ENCODE data around the gene IMMP1L. TPM values are rescaled to one million over a fixed set of nuclear protein-coding genes. Genes with fewer than 3 reads are reported as not detected.

The IMMP1L gene
- total RNA-seq, 1 donor from 2014 or later: 37.4 TPM

- H3K27me3 Mint-ChIP-seq (ENCODE audit: low read depth): no peaks in the 10 kb centered on the region
- no peaks in the 10 kb centered on the region for H3K4me1 Mint-ChIP-seq
- no peak for DNase-seq (ENCODE audit: low spot score in 2 of 2, unreplicated experiment in 2 of 2)
- H3K27ac Mint-ChIP-seq: no peak overlapping the region
- peaks cover 13% of the 10 kb centered on the region for H3K36me3 Mint-ChIP-seq
- no peak overlapping the region for H3K4me3 Mint-ChIP-seq
- TF ChIP-seq CTCF (IDR thresholded peaks at IDR 0.05; ENCODE audit: unreplicated experiment): no peak
- H3K9me3 Mint-ChIP-seq: no peaks in the 10 kb centered on the region
These were observed 63.8 kb downstream of the IMMP1L start for GRCh38 chr11:31445621-31446020.

GRCh38 chr11:31443802-31444201 is 65.6 kb downstream of the IMMP1L start:
- H3K27me3 Mint-ChIP-seq (ENCODE audit: low read depth): no peaks in the 10 kb centered on the region
- no peaks in the 10 kb centered on the region for H3K4me1 Mint-ChIP-seq
- DNase-seq (ENCODE audit: low spot score in 2 of 2, unreplicated experiment in 2 of 2): no peak
- no peak overlapping the region for H3K27ac Mint-ChIP-seq
- H3K36me3 Mint-ChIP-seq: peaks cover 13% of the 10 kb centered on the region
- H3K9me3 Mint-ChIP-seq: peaks cover 4% of the 10 kb centered on the region
- H3K4me3 Mint-ChIP-seq: no peak overlapping the region
- no peak for TF ChIP-seq CTCF (IDR thresholded peaks at IDR 0.05; ENCODE audit: unreplicated experiment)

GRCh38 chr11:31442086-31442485 is 67.3 kb downstream of the IMMP1L start:
- Mint-ChIP-seq H3K4me1 (no peaks in the 10 kb centered on the region), H3K27me3 (ENCODE audit: low read depth) (no peaks in the 10 kb centered on the region), H3K4me3 (no peak overlapping the region), H3K9me3 (peaks cover 4% of the 10 kb centered on the region), H3K36me3 (peaks cover 5% of the 10 kb centered on the region), H3K27ac (no peak overlapping the region)
- no peak for TF ChIP-seq CTCF (IDR thresholded peaks at IDR 0.05; ENCODE audit: unreplicated experiment)
- DNase-seq (ENCODE audit: low spot score in 2 of 2, unreplicated experiment in 2 of 2): no peak

- no peaks in the 10 kb centered on the region for H3K27me3 Mint-ChIP-seq (ENCODE audit: low read depth)
- no peak overlapping the region for H3K4me3 Mint-ChIP-seq
These were observed 68.1 kb downstream of the IMMP1L start for GRCh38 chr11:31441296-31441695.

GRCh38 chr11:31437742-31438435 is 71.5 kb downstream of the IMMP1L start:
- DNase-seq (ENCODE audit: low spot score in 2 of 2, unreplicated experiment in 2 of 2): no peak
- peaks cover 4% of the 10 kb centered on the region for H3K9me3 Mint-ChIP-seq
- H3K4me3 Mint-ChIP-seq: no peak overlapping the region
- H3K36me3 Mint-ChIP-seq: peaks cover 3% of the 10 kb centered on the region
- H3K4me1 Mint-ChIP-seq: no peaks in the 10 kb centered on the region
- H3K27ac Mint-ChIP-seq: no peak overlapping the region
- no peak for TF ChIP-seq CTCF (IDR thresholded peaks at IDR 0.05; ENCODE audit: unreplicated experiment)
- H3K27me3 Mint-ChIP-seq (ENCODE audit: low read depth): no peaks in the 10 kb centered on the region

More at GRCh38 chr11:31441296-31441695, 68.1 kb downstream of the IMMP1L start:
- H3K9me3 Mint-ChIP-seq: peaks cover 4% of the 10 kb centered on the region
- peaks cover 3% of the 10 kb centered on the region for H3K36me3 Mint-ChIP-seq
- TF ChIP-seq CTCF (IDR thresholded peaks at IDR 0.05; ENCODE audit: unreplicated experiment): no peak
- H3K27ac Mint-ChIP-seq: no peak overlapping the region
- no peak for DNase-seq (ENCODE audit: low spot score in 2 of 2, unreplicated experiment in 2 of 2)
- H3K4me1 Mint-ChIP-seq: no peaks in the 10 kb centered on the region
